K562 (cell line): ENCODE measurements around the gene EFCAB12.
"Not testable (repeated sequence)": the region's sequence is repeated elsewhere in the genome, so short reads cannot be mapped to it uniquely, and the experiment has no call there.

ENCODE experiments used
- SRF ChIP-seq, 2 experiments: fragments of 250-450, 450-650 bp in 1 of 2; sonication (Bioruptor Pico) in 1 of 2; sonication (generic) in 1 of 2; formaldehyde crosslinking; IDR thresholded peaks; 2 replicates each; pipeline versions ENCODE4 v1.5.0 to v1.5.1; 2020 to 2022; ENCODE audit warnings: mild to moderate bottlenecking in 1 of 2, missing genetic modification reagents in 1 of 2
- ZNF197 ChIP-seq: fragments of 200-800 bp; sonication (Bioruptor generic); IDR thresholded peaks from 2 replicates; pipeline ENCODE4 v1.6.1; 2016; ENCODE audit warnings: low read depth, missing genetic modification characterization, missing compliant biosample characterization
- ZNF431 ChIP-seq: sonication (generic); formaldehyde crosslinking; IDR thresholded peaks from 2 replicates; pipeline ENCODE4 v1.8.0; 2022; ENCODE audit warnings: mild to moderate bottlenecking, missing genetic modification reagents

- not testable (repeated sequence) for TF ChIP-seq ZNF431 (CRISPR knock-in tag); ZNF197; SRF (CRISPR knock-in tag; IDR thresholded peaks at IDR 0.05)
These were observed 15.2 kb downstream of the EFCAB12 start for GRCh38 chr3:129413238-129413637.
